Right kidney (tissue), 1 donor: ENCODE measurements around the gene SLA2.
"Not testable (repeated sequence)": the region's sequence is repeated elsewhere in the genome, so short reads cannot be mapped to it uniquely, and the experiment has no call there.

Experiments
- DNase-seq: peaks from one replicate; pipeline ENCODE4 v3.0.0-alpha.2; 2016

SLA2 gene

DNA sequence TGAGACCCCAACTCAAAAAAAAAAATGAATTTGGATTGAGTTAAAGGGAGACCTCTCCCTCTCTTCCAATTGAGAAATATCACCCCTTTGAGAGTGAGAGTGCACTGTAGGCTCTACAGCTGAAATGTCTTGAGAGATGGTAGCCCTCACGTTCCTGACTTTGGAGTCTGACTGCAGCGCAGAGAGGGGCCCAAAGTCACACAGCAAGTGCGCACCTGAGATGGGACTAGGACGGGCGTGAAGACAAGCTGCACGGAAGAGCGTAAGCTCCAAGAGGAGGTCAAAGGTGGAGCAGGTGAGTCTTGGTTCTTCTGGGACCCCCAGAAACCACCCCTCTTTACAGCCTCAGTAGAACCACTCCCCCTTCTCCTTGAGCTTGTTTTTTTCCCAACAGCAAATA is 643 bp downstream of the SLA2 start:
- DNase-seq: no peak

DNA sequence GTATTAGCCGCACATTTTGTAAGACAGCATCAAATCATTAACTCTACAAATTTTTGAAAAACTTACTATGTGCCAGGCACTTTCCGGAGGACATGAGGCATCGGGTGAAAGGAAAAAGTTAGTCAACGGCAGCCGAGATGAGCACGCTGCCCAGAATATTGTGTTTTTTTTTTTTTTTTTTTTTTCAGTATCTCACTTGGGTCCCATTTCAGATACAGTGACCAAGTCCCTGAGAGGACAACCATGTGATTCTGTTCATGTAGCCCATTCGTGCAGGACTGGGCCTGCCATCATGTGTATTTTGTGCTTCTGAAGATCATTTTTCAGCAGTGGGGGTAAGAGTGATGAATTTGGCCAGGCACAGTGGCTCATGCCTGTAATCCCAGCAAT is 1.3 kb downstream of the SLA2 start:
- DNase-seq: no peak

DNA sequence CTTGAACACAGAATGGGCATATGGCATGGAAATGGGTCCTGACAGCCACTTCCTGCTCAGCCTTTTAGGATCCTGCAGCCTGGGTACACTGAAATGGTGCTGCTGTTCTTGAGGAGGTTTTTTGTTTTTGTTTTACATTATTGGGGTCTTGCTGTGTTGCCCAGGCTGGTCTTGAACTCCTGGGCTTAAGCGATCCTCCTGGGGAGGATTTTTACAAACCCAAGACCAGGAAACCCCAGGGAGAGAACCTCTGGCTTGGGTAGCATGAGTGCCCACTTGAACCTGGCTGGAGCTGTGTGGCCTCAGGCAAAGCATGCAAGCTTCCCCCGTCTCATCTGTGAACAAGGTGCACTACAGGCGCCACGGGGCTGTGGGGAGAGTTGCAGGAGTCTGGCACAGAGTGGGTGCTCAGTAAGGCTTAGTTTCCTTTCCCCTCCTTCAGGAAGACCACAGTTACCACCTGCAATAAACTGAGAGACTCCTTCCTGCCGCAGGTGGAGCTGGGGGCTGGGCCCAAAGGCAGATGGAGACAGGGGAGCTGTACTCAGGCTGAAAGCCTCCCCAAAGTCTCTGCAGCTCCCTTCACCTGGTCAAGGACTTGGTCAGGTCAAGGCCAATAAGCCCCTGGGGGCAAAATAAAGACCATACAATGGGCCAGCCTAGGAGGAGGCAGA is 1.8 kb downstream of the SLA2 start:
- DNase-seq: no peak

DNA sequence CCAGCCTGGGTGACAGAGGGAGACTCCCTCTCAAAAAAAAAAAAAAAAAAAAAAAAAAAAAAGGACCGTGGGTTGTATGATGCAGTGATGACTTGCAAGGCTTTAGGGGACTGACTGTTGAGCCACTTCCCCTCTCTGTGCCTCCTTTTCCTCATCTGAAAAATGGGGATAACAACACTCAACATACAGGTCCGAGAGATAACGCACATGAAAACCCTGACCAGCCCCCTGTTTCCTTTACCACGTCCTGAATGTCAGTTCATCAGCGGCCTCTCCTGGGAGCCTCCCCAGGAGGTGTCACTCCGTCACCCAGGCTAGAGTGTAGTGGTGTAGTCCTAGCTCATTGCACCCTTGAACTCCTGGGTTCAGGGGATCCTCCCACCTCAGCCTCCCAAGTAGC is 3.9 kb downstream of the SLA2 start:
- DNase-seq: no peak

DNA sequence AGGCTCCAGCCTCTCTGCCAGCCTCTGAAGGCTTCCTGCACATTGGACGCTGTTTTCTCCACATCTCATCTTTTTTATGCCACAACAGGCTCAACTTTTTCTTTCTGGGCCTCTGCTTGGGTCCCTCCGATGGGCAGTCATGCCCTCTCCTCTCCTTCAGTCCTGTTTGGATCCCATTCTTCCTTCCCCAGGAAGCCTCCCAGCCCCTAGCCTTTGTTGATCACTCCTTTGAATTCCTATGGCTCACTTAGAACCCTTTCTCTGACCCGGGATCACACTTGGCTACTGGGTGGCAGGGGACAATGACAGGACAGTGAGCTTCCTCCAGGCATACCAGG is 4.5 kb downstream of the SLA2 start:
- no peak for DNase-seq

DNA sequence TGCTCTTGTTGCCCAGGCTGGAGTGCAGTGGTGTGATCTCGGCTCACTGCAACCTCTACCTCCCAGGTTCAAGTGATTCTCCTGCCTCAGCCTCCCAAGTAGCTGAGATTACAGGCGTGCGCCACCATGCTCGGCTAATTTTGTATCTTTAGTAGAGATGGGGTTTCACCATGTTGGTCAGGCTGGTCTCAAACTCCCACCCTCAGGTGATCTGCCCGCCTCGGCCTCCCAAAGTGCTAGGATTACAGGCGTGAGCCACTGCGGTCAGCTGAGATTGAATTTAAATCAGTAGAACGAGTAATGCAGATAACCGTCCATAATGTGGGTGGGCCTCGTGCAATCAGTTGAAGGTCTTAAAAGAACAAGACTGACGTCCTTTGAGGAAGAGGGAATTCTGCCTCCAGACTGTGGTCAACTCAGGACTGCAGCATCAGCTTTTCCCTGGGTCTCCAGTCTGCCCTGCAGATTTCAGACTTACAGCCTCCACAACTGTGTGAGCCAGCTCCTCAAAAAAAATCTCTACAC is 7.1 kb downstream of the SLA2 start:
- DNase-seq: not testable (repeated sequence)

DNA sequence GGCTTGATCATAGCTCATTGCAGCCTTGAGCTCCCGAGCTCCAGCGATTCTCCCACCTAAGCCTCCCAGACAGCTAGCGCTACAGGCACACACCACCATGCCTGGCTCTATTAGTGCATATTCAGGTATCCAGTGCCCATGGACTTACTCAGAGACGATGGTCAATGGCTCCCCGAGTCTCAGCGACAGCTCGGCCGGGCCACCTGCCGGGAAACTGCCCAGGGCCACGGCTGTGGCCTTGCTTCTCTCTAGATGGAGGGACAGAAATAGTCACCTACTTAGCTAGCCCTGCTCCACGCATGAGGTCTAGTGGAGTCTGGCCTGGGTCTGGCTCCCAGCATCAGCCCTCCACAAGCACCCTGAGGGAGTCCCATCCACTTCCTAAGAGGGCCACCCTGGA is 11.7 kb downstream of the SLA2 start:
- DNase-seq: no peak

DNA sequence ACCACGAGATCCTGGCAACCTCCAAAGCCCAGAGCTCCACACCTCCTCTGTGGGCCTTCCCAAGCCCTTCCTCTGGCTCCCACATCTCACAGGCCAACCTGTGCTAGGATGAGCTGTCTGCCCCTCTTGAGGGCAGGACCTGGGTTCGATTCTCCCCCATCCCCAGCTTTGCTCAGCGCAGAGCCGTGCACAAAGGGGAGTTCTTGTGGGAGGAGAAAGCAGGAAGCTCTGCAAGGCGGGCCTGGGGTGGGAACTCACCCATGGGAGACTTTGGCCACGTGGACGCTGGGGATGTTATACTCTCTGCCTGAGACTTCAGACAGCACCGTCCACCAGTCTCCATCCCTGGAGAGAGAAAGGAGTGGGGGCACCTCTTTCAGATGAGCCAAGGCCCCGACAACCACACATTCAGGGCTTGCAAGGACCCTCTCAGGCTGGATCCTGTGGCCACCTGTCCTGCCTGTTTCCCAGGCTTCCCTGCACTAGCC is 12.7 kb downstream of the SLA2 start:
- DNase-seq: no peak

DNA sequence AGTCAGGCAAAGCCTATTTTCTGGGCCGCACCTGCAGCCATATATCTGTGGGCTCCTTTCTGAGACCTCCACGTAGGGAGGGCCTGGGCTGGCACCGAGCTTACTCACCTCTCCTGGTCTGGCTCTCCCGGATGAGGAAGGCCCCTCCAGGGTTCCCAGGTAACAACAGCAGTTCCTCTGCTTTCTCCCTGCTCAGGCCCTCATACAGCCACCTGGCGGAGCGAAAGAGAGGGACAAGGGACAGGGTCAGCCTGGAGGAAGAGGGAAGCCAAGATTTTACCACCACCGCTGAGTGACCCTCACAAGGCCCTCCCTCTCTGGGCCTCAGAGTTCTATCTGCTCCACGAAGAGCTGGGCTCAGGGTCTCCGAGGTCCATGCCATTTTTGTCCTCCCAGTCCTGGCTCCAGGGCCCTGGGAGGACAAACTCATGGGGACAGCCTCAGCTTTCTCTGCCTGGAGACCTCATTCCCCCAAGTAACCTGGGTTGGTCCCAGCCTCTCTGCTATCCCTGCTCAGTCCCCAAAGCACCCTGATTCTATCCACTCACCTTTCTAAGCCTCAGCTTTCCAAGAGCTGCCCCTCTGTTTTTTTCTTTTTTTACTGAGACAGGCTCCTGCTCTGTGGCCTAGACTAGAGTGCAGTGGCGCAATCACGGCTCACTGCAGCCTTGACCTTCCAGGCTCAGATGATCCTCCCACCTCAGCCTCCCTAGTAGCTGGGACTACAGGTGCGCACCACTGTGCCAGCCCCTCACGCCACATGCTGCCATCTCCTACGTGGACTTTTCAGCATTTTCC is 13.3 kb downstream of the SLA2 start:
- no peak for DNase-seq

DNA sequence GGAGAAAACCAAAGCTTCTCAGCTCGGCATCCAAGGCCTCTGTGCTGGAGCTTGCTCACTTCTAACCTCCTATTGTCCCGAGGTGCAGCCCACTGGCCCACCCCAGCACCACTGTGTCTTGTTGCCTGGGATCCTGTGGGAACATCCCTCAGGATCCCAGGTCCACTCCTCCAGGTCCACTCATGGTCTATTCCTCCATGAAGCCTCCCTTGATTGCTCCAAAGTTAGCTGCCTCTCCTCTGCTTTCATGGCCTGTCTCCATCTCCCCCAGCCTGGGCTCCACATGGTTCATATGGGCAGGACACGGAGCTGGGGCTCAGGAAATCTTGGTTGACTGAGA is 13.9 kb downstream of the SLA2 start:
- no peak for DNase-seq

DNA sequence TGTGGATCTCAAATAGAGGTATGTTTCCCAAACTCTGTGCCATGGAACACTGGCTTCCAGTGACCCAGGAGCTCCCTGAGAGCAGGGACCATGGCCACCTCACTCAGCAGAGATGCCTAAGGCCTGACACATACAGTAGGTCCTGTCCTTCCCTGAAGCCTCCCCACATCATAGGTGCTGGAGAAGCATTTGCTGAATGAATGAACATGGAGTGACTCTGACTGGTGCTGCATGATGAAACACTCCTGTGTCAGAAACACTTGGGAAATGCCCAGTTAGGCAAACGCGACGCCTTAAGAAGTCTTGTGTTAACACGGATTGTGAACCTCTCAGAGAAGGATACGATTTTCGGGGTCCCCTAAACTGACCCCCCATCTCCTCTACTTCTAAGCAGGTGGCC is 14.3 kb downstream of the SLA2 start:
- DNase-seq: no peak

DNA sequence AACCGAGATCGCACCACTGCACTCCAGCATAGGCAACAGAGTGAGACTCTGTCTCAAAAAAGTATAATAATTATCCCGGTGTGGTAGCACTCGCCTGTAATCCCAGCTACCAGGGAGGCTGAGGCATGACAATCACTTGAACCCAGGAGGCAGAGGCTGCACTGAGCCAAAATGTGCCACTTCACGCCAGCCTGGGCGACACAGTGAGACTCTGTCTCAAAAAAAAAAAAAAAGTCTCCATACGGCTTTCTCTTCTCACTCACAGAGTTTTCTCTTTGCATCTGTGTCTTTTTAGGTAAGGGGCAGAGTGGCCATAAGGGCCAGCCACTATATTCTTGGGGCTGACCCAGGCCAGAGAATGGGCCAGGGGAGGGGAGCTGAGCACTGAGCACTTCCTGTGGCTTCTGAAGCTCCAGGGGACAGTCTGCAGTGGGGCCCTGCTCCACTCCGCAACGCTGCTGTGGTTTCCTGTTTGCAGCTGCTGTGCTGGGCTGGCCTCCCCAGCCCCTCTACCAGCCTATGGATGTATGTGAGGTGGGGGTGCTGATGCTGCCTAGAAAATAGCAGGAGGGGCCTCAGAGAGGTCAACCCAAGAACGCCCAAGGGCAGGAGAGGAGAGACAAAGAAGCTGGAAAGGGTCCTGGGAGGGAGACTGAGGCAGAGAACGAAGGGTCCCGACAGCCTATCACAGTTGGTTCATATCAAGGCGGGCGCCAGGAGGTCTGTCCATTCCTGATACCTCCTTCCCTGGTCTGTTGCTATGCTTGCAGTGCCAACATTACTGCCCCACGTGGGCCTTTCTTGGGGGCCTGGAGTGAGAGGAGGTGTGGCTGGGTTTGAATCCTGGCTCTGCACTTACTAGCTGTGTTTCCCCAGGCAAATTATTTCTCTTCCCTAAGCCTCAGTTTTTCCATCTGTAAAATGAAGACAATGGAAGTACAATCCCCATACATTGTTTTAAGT is 16.0 kb downstream of the SLA2 start:
- no peak for DNase-seq

DNA sequence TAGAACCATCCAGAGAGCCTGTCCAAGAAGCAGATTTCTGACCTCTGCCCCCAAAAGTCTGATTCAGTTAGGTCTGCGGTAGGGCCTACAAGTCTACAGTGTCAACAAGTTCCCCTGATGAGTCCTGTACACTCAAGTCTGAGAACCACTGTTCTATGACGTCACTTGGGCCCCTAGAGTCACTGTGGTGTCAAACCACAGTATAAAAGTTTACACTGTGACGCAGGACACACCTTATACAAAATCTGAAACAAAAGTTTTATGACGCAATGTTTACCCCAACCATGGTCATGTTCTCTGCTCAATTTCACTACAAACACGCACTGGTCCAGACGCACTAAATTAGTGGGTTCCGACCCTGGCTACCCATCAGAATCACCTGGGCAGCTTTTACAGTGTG is 17.9 kb downstream of the SLA2 start:
- no peak for DNase-seq

DNA sequence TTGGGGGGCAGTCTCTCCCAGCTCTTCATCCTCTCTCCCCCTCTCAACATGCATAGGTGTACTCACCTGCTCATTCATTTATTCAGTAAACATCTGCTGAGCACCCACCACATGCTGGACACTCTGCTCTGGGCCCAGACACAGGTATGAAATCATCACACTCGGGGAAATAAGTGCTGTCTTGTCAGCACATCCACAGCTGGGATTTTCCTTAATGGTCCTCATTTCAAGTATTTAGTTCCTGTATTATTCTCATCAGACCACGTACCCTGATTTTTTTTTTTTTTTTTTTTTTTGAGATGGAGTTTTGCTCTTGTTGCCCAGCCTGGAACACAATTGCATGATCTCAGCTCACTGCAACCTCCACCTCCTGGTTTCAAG is 21.1 kb downstream of the SLA2 start:
- no peak for DNase-seq

DNA sequence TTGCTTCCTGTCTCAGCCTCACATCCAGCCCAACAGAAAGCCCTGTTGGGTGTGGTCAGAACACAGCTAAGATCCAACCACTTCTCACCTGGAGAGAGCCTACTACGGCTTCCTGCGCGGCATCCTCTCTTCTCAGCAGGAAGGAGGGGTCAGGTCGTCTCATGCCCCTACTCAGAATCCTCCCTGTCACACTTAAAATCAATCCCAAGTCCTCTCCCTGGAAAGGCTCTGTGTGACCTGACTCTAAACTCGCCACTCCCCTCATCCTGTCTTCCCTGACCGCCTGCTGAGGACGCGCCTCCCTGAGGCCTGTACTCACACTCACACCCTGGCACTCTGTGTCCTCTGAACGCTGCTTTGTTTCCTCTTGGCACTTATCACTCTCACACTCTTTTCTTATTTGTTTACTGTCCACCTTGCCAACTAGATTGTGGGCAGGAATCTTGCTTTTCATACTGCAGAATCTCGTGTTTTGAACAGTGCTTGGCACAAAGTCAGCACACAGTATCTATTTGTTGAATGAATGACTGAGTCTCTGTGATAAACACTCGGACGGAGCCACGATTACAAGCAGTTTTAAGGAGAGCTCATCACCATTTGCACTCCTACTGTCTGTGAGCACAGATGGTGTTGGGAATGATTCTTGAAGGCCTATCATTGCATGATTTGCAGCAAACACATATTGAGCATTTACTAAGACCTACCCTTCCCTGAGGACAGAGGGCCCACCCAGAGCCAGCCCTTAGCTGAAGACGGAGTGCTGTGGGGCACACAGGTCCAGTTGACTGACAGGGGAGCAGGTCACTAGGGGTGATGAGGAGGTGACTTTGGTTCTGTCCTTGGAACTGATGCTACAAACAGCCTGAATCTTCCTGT is 21.7 kb downstream of the SLA2 start:
- no peak for DNase-seq

DNA sequence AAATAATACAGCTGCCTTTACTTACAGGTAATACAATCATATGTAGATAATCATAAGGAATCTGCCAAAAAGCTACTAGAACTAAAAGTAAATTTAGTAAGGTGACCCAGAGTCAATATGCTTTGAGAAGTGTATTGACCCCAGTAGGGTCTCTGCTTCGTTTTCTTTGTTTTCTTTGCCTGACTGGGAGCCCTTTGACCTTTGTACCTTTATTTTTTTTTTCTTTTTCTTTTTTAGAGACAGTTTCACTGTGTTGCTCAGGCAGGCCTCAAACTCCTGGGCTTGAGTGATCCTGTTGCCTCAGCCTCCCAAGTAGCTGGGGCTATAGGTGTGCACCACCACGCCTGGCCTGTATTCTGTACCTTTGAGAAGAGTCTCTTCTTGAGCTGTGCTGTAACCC is 22.6 kb downstream of the SLA2 start:
- DNase-seq: no peak

DNA sequence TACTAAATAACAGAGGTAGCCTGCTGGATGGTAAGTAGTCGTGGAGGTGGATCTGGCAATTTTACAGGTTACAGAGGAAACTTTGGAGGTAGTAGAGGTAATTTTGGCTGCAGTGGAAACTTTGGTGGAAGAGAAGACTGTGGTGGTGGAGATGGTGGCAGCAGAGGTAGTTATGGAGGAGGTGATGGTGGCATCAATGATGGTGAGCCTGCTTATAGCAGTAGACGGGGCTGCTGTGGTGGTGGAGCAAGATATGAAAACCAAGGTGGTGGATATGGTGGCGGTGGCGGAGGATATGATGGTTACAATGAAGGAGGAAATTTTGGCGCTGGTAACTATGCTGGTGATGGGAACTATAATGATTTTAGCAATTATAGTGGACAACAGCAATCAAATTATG is 25.1 kb downstream of the SLA2 start:
- no peak for DNase-seq

DNA sequence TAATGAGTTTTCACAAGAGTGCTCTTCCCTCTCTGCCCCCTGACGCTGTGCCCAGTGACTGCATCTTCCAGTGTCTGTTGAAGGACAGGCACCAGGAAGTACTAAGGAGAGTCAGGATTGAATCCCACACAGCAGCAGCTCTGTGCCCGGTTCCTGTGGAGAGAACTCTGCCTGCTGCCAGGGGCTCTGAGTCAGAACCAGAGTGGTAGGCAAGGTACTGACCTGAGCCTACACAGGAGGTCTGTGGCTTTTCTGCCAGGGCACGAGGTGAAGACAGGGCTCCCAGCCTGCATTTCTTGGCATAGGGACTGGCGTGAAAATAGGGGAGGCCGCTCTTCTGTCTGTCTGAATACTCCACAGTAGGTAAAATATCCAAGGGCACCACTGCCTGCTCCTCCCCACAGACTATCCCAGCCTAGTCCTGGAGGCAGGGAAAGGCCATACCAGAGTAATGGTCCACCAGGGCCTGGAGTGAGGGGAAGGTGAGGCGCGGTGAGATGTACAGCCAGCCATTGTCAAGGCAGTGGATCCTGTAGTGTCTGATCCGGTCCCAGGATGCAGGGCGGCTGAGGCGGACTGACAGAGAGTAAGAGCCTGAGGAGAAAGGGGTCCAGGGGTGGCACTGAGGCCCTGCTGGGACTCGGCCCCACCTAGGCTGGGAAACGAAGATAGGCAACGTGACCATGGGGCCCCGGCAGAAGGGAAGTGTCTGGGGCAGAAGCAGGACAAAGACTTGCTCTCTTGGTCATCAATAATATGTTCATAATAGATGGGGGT is 31.0 kb downstream of the SLA2 start:
- DNase-seq: no peak

DNA sequence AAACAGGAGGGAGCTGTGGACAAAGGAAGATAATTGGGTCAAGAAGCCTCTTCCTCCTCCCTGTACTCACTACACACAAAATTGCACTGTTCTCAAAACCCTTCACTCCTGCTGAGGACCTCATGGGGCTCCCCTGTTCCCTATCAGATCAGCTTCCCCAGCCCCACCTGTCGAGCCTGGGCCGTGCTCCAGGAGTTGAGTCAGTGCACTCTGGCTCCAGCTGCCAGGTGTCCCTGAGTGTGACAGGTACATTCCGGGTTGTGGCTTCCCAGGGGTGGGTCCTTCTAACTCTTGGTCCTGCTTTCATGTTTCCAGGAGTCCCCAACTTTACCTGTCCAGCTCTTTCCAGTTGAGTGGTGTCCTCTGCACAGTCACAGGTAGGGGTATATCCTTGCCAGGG is 32.0 kb downstream of the SLA2 start:
- DNase-seq: no peak

DNA sequence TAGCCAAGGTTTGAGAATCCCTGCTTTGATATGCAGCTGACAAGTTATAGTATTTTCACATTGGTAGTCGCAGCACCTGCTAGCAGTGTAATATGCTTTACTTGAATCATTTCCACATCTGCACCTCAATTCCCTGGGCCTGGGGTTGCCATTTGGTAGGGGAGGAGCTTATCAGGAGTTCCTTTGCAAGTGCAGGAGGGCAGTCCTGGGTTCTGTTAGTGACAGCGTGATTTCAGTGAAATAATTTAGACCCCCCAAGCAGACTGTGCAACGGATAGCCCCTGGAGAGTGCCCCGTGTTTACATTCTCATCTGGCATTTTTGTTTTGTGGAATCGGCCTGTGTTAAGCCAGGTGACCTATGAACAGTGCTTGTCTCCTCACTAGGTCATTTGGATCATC is 34.4 kb downstream of the SLA2 start:
- DNase-seq: no peak

DNA sequence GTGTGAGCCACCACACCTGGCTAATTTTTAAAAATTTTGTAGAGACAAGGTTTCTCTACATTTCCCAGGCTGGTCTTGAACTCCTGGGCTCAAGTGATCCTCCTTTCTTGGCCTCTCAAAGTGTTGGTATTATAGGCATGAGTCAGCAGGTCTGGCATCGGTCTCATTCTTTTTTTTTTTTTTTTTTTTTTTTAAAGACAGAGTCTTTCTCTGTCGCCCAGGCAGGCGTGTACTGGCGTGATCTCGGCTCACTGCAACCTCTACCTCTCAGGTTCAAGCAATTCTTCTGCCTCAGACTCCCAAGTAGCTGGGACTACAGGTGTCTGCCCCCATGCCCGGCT is 37.6 kb downstream of the SLA2 start:
- DNase-seq: not testable (repeated sequence)
